Transverse colon (tissue), 4 donors: Measurements from ENCODE around the gene KCNS1. TPM values are rescaled to one million over a fixed set of nuclear protein-coding genes. Genes with fewer than 3 reads are reported as not detected.
A peak's percentile ranks its signal among the peaks of the same experiment; 100 is the strongest.
"Not testable (repeated sequence)": the region's sequence is repeated elsewhere in the genome, so short reads cannot be mapped to it uniquely, and the experiment has no call there.

Experiments used
- DNase-seq: peaks from one replicate; pipeline ENCODE4 v3.0.0-alpha.2; 2019
- H3K27ac ChIP-seq, 4 donors: fragments of 200-600 bp; sonication (generic); 2 replicates each; pipeline ENCODE4 v1.5.1; 2016 to 2018; ENCODE audit warnings: inconsistent platforms in 4 of 4
- H3K27me3 ChIP-seq: fragments of 200-600 bp; sonication (generic); 2 replicates; pipeline ENCODE4 v1.5.1; 2017; ENCODE audit warnings: inconsistent platforms
- H3K36me3 ChIP-seq, 4 donors: fragments of 200-600 bp; sonication (generic); 2 replicates each; pipeline ENCODE4 v1.5.1; 2017 to 2019; ENCODE audit warnings: inconsistent platforms in 4 of 4
- H3K4me1 ChIP-seq, 4 donors: fragments of 200-600 bp; sonication (generic); 2 replicates each; pipeline ENCODE4 v1.5.1; 2017 to 2020; ENCODE audit warnings: inconsistent platforms in 4 of 4
- H3K4me3 ChIP-seq, 4 donors: fragments of 200-600 bp; sonication (generic); 1 replicate in 1 of 4; 2 replicates in 3 of 4; pipeline versions ENCODE4 v1.5.1 to v1.6.1; 2017 to 2019; ENCODE audit warnings: inconsistent platforms in 4 of 4
- H3K9me3 ChIP-seq, 2 donors: fragments of 200-600 bp; sonication (generic); 2 replicates each; pipeline ENCODE4 v1.5.1; 2017 to 2019; ENCODE audit warnings: inconsistent platforms in 2 of 2
- EP300 ChIP-seq: sonication (generic); formaldehyde crosslinking; IDR thresholded peaks from one replicate; pipeline ENCODE4 v1.6.1; 2017; ENCODE audit warnings: antibody characterized with exemption, low read depth
- POLR2A ChIP-seq: fragments of 450-650 bp; IDR thresholded peaks from one replicate; pipeline ENCODE4 v1.6.1; 2016; ENCODE audit warnings: antibody characterized with exemption, mild to moderate bottlenecking, moderate library complexity
- POLR2AphosphoS5 ChIP-seq, 3 donors: sonication (generic); formaldehyde crosslinking; IDR thresholded peaks; one replicate each; pipeline ENCODE4 v1.6.1; 2016; ENCODE audit warnings: antibody characterized with exemption in 3 of 3
- WGBS, 2 donors: methylation state at CpG; one replicate each; pipeline ENCODE4 v1.1.5; 2018; ENCODE audit warnings: low coverage in 1 of 2; 5-methylcytosine and 5-hydroxymethylcytosine counted together
- in situ Hi-C, 4 donors: fragments of 200-750 bp; cut with MboI; loops; one replicate each; pipeline versions ENCODE4 v1.15.0 to v1.15.1; 2017; ENCODE audit warnings: low sequenced_read_pairs in 3 of 4, low pct_ligation_motif_present in 1 of 4, low pct_unique_long_range_greater_than_20kb in 1 of 4
- intact Hi-C: fragments of 100-400 bp; cut with DNase I; formaldehyde crosslinking; loops from one replicate; pipeline ENCODE4 v1.15.1; 2023; ENCODE audit warnings: low total_unique reads
- total RNA-seq, 4 donors: library from RNA; depleted of rRNA; stranded (reverse); fragments of >200 nt; gene quantifications; one replicate each; pipeline ENCODE4 v1.1.0, GENCODE V29; 2016
- TF ChIP-seq, protein P1 (sequence below), 5 experiments: fragments of 200-600 bp in 3 of 5; fragments of 450-650 bp in 2 of 5; sonication (generic) in 3 of 5; IDR thresholded peaks; 1 replicate in 2 of 5; 2 replicates in 3 of 5; pipeline ENCODE4 v1.5.1; 2016 to 2017; ENCODE audit warnings: antibody characterized with exemption in 5 of 5, inconsistent platforms in 3 of 5, mild to moderate bottlenecking in 2 of 5, moderate library complexity in 1 of 5

Gene KCNS1, protein sequence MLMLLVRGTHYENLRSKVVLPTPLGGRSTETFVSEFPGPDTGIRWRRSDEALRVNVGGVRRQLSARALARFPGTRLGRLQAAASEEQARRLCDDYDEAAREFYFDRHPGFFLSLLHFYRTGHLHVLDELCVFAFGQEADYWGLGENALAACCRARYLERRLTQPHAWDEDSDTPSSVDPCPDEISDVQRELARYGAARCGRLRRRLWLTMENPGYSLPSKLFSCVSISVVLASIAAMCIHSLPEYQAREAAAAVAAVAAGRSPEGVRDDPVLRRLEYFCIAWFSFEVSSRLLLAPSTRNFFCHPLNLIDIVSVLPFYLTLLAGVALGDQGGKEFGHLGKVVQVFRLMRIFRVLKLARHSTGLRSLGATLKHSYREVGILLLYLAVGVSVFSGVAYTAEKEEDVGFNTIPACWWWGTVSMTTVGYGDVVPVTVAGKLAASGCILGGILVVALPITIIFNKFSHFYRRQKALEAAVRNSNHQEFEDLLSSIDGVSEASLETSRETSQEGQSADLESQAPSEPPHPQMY
- total RNA-seq: under 1 TPM in 2 of 4 donors, not detected in 2; 0.55 to 0.64 TPM

DNA sequence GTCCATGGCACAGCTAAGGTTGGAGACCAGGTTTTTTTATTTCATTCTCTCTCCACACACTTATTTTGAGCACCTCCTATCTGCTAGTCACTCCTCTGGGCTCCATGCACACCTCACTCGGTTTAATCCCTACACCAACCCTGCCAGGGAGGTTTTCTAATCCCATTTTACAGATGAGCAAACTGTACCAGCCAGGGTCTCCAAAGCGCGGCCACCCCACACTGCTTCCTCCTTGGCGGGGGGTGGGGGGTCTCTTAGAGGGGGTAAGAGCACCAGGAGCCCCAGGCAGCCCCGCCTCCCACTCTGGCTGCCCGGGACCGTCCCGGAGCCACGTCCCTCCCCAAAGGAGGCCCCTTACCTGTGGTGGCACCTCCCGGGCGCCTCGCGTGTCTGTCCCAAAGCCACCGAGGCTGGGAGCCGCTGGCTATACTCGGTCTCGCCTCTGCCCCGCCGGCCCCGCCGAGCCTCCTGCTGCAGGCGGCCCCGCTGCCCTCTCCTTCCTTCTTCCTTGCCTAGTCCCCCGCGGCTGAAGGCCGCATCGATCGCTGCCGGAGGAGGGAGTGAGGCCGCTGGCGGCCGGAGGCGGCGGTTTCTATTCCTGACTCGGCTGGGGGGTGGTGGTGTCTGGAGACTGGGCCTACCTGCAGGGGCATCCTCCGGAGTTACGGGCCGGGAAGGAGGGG, at the start of gene KCNS1:
Gene KCNS1 (minus strand): TSS at position 565 of the 683 bp plus-strand sequence. CDS start 1,891 bp downstream, outside the sequence.
- Histone ChIP-seq H3K4me3 (peak within 1 kb of the TSS in 1 of 4 donors; percentile 6), H3K4me1 (peaks cover 0 to 15% (median 10%) of the 10 kb centered on the region in 4 donors), H3K27me3 (peaks cover 53% of the 10 kb centered on the region), H3K9me3 (no peaks in the 10 kb centered on the region), H3K27ac (no peak within 1 kb of the TSS), H3K36me3 (no peaks in the 10 kb centered on the region)
- intact Hi-C loops: no loop called here
- WGBS, 2 donors: 22% methylated on average over 25 of the region's 38 CpGs; no CpG with 5 or more reads in 1 of the 2 donors
- TF ChIP-seq EP300 (no peak), POLR2A (no peak), POLR2AphosphoS5 (IDR thresholded peaks at IDR 0.05) (no peak)
- TF ChIP-seq, protein P1, sequence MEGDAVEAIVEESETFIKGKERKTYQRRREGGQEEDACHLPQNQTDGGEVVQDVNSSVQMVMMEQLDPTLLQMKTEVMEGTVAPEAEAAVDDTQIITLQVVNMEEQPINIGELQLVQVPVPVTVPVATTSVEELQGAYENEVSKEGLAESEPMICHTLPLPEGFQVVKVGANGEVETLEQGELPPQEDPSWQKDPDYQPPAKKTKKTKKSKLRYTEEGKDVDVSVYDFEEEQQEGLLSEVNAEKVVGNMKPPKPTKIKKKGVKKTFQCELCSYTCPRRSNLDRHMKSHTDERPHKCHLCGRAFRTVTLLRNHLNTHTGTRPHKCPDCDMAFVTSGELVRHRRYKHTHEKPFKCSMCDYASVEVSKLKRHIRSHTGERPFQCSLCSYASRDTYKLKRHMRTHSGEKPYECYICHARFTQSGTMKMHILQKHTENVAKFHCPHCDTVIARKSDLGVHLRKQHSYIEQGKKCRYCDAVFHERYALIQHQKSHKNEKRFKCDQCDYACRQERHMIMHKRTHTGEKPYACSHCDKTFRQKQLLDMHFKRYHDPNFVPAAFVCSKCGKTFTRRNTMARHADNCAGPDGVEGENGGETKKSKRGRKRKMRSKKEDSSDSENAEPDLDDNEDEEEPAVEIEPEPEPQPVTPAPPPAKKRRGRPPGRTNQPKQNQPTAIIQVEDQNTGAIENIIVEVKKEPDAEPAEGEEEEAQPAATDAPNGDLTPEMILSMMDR (IDR thresholded peaks at IDR 0.05): no peak
- in situ Hi-C loops: loop anchor here in 1 of 4 donors (25.0 kb wide), 1 partner anchor 187 kb away; no protein-coding TSS in a partner anchor
- DNase-seq: no peak

DNA sequence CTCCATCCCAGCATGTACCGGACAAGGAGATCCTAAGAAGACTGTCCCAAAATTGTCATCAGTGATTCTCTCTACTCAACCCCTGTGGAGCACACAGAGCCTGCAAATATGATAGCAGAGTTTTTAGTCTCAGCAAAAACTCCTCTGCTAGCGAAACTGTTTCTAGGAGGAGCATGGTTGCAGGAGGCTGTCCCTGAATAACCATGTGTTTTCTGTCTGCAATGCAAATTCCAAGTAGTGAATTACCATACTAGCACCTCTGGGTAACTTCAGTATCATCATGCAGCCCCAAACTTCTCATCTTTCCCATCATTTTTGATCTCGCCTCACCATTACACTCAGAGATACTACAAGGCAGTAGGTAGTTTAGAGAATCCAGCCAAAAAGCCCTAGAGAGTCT, 48.1 kb upstream of the KCNS1 start:
- in situ Hi-C loops: no loop called here
- Histone ChIP-seq H3K4me1 (no peaks in the 10 kb centered on the region), H3K27ac (no peak overlapping the region), H3K27me3 (peaks cover 30% of the 10 kb centered on the region), H3K9me3 (no peaks in the 10 kb centered on the region), H3K4me3 (no peak overlapping the region), H3K36me3 (no peaks in the 10 kb centered on the region)
- DNase-seq: no peak
- intact Hi-C loops: no loop called here
- no peak for TF ChIP-seq POLR2AphosphoS5 (IDR thresholded peaks at IDR 0.05)
- no peak for TF ChIP-seq POLR2A
- no peak for TF ChIP-seq EP300
- TF ChIP-seq, protein P1 (IDR thresholded peaks at IDR 0.05): no peak
- WGBS, 2 donors: 88 to 100% methylated on average over 1 to 3 of the region's 3 CpGs

DNA sequence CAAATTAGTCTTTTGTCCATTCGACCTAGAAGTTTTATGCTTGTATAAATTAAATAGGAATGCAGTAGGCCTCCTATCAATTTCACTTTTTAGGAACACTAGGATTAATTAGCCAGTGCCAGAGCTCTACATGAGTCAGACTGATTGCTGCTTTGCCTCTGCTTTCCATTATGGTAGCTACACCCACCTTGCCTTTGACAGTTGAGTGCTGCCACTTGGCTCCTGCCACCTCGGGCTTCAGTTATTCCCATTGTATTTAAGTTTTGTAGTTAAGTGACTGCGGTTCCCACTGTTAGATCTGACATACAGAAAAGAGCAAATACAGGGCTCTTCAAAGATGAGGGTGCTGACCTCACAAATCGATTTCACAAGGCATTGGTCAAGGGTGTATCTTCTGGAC, 39.9 kb upstream of the KCNS1 start:
- Histone ChIP-seq H3K9me3 (no peaks in the 10 kb centered on the region), H3K4me1 (peaks cover 0 to 9% (median 6%) of the 10 kb centered on the region in 4 donors), H3K27ac (no peak overlapping the region), H3K4me3 (no peak overlapping the region), H3K36me3 (no peaks in the 10 kb centered on the region), H3K27me3 (peaks cover 12% of the 10 kb centered on the region)
- 30 to 67% methylated on average over 1 to 4 of the region's 4 CpGs for WGBS, 2 donors
- DNase-seq: no peak
- no peak for TF ChIP-seq EP300
- TF ChIP-seq POLR2A: no peak
- no peak for TF ChIP-seq POLR2AphosphoS5 (IDR thresholded peaks at IDR 0.05)
- TF ChIP-seq, protein P1 (IDR thresholded peaks at IDR 0.05): no peak
- in situ Hi-C loops: no loop called here
- intact Hi-C loops: no loop called here

DNA sequence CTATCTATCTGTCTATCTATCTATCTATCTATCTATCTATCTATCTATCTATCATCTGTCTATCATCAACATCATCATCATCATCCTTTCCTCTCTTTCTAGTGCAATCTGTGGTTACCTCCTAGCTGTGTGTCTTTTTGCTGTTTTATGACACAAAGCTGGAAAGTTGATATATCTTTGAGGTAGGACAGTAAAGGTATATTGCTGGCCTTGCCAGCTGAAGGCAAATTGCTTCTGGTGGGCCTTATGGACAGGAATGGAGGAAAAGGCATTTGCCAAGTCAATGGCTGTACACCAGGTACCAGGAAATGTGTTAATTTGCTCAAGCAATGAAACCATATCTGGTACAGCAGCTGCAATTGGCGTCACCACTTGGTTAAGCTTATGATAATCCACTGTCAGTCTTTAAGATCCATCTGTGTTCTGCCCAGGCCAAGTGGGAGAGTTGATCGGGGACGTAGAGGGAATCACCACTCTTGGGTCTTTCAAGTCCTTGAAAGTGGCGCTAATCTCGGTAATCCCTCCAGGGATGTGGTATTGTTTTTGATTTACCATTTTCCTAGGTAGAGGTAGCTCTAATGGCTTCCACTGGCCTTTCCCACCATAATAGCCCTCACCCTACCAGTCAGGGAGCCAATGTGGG, 38.9 kb upstream of the KCNS1 start:
- H3K27me3 ChIP-seq, H3K36me3 ChIP-seq, intact Hi-C loops, H3K4me3 ChIP-seq, DNase-seq, H3K27ac ChIP-seq, H3K9me3 ChIP-seq, H3K4me1 ChIP-seq, in situ Hi-C loops: not testable (repeated sequence)
- WGBS, 2 donors: 95% methylated on average over 5 of the region's 5 CpGs; no CpG with 5 or more reads in 1 of the 2 donors
